GM20000 (cell line): ENCODE data around the gene FSTL4.

Experiments used
- DNase-seq: peaks from one replicate; pipeline ENCODE4 v3.0.0; 2012; ENCODE audit warnings: low spot score
- CTCF ChIP-seq: IDR thresholded peaks from 2 replicates; pipeline ENCODE4 v1.5.1; 2012; ENCODE audit warnings: mild to moderate bottlenecking, control low read depth; ENCODE audit errors: extremely low read depth, missing control alignments

The FSTL4 gene

GRCh38 chr5:133227082-133227481 lies 385.3 kb downstream of the FSTL4 start:
- no peak for DNase-seq
- TF ChIP-seq CTCF, result no peak

- DNase-seq, result no peak
- no peak for TF ChIP-seq CTCF
Observed at GRCh38 chr5:133226186-133226585, 386.2 kb downstream of the FSTL4 start.

- TF ChIP-seq CTCF, result no peak
- DNase-seq, result no peak
Observed at GRCh38 chr5:133225671-133226152, 386.6 kb downstream of the FSTL4 start.

- TF ChIP-seq CTCF, result no peak
Observed at GRCh38 chr5:133222979-133223378, 389.4 kb downstream of the FSTL4 start.

GRCh38 chr5:133222521-133222920 lies 389.8 kb downstream of the FSTL4 start:
- no peak for TF ChIP-seq CTCF
- DNase-seq, result no peak

More at GRCh38 chr5:133222979-133223378, 389.4 kb downstream of the FSTL4 start:
- DNase-seq, result no peak

- DNase-seq, result no peak
- no peak for TF ChIP-seq CTCF
Observed at GRCh38 chr5:133222040-133222439, 390.3 kb downstream of the FSTL4 start.

GRCh38 chr5:133220851-133221674 lies 391.3 kb downstream of the FSTL4 start:
- TF ChIP-seq CTCF, result no peak
- no peak for DNase-seq
